ENCODE measurements around the gene CHRNA3.
A peak's percentile ranks its signal among the peaks of the same experiment; 100 is the strongest.

DNA sequence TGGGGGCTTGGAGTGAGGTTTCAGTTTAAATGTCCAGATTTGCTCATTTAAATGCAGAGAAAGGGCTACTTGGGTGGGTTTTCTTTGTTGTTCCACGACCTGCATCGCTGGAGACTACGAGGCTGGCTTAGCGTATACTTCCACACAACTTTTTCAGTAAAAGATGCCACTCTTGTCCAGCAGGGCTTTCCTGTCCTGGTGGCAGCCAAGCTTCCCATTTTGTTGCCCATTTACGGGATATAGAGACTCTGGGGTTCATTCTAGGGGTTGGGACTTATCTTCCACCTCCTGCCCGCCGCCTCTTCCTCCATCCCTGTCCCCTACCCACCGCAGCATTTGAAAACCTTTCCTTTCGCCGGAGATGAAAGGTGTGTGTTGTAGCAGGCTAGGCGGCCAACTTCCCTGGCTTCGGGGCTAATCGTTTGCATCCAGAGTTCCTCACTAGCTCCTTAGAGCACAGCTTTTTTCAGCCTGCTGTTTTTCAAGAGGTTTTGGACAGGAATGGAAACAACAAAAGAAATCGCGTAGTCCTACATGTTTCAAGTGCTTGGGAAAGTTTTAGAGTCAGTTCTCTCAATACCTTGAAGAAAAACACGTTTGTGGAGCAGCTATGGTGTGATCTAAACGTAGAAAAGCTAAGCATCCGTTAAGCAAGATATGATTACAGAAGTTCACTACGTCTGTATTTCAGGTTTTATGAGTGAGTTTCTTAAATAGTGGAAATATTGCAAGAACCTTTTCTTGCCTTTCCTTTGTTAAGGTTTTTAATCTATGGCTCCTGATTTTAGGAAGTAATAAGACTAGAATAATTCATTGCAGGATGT is 54.6 kb downstream of the CHRNA3 start:
- TF ChIP-seq, protein P1, sequence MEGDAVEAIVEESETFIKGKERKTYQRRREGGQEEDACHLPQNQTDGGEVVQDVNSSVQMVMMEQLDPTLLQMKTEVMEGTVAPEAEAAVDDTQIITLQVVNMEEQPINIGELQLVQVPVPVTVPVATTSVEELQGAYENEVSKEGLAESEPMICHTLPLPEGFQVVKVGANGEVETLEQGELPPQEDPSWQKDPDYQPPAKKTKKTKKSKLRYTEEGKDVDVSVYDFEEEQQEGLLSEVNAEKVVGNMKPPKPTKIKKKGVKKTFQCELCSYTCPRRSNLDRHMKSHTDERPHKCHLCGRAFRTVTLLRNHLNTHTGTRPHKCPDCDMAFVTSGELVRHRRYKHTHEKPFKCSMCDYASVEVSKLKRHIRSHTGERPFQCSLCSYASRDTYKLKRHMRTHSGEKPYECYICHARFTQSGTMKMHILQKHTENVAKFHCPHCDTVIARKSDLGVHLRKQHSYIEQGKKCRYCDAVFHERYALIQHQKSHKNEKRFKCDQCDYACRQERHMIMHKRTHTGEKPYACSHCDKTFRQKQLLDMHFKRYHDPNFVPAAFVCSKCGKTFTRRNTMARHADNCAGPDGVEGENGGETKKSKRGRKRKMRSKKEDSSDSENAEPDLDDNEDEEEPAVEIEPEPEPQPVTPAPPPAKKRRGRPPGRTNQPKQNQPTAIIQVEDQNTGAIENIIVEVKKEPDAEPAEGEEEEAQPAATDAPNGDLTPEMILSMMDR (IDR thresholded peaks at IDR 0.05): peak in 2 of 4 experiments; percentile 18 to 30
- TF ChIP-seq POLR2A (IDR thresholded peaks at IDR 0.05) (no peak), POLR2AphosphoS5 (IDR thresholded peaks at IDR 0.05) (peak; percentile 29)

Measured in prostate gland (tissue), 2 donors.